WTC11 (cell line): Measurements from ENCODE around the gene PLEKHA6.

Experiments used
- ATF2 ChIP-seq: sonication (generic); formaldehyde crosslinking; IDR thresholded peaks from 2 replicates; pipeline ENCODE4 v1.8.1; 2022; ENCODE audit warnings: low read depth, missing genetic modification reagents, borderline replicate concordance
- ELF4 ChIP-seq: sonication (generic); formaldehyde crosslinking; IDR thresholded peaks from 2 replicates; pipeline ENCODE4 v1.8.1; 2022; ENCODE audit warnings: low read depth, mild to moderate bottlenecking, moderate library complexity, missing genetic modification reagents
- JUN ChIP-seq: sonication (generic); formaldehyde crosslinking; IDR thresholded peaks from 2 replicates; pipeline ENCODE4 v1.8.0; 2023; ENCODE audit warnings: mild to moderate bottlenecking, missing genetic modification reagents
- NR2C2 ChIP-seq: sonication (generic); formaldehyde crosslinking; IDR thresholded peaks from 2 replicates; pipeline ENCODE4 v1.8.0; 2022; ENCODE audit warnings: mild to moderate bottlenecking, missing genetic modification reagents
- OVOL2 ChIP-seq: fragments of 250-450 bp; sonication (Bioruptor Pico); IDR thresholded peaks from 2 replicates; pipeline ENCODE4 v1.9.0; 2021; ENCODE audit warnings: mild to moderate bottlenecking, borderline replicate concordance
- STAT6 ChIP-seq: sonication (generic); formaldehyde crosslinking; conservative IDR thresholded peaks from 2 replicates; pipeline ENCODE4 v1.8.1; 2023; ENCODE audit warnings: mild to moderate bottlenecking, low read depth, missing genetic modification reagents, moderate library complexity
- TF ChIP-seq, protein P1 (sequence below): sonication (generic); formaldehyde crosslinking; IDR thresholded peaks from 2 replicates; pipeline ENCODE4 v1.8.0; 2022; ENCODE audit warnings: mild to moderate bottlenecking, missing genetic modification reagents
- TF ChIP-seq, protein P2 (sequence below): fragments of 200-600 bp; IDR thresholded peaks from 2 replicates; pipeline ENCODE4 v1.8.0; 2022; ENCODE audit warnings: antibody characterized with exemption

DNA sequence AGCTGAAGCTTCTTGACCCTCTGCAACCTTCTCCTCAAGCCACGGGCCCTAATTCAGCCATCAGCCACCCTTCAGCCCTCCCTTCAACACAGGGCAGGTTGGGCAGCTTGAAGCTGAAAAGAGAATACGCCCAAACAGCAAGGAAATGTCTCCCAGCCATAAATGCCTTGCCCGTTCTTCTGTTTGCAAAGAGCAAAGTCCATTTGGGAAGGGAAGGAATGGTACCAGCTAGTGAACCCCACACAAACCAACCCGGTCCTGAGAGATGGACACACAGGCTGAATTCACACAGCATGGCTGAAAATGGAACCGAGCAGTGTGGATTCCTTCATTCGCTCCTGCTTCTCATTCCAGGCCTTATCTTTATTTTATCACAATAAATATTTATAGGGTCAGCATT lies 11.5 kb downstream of the PLEKHA6 start:
- TF ChIP-seq, protein P1, sequence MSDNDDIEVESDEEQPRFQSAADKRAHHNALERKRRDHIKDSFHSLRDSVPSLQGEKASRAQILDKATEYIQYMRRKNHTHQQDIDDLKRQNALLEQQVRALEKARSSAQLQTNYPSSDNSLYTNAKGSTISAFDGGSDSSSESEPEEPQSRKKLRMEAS (CRISPR knock-in tag), result no peak
- TF ChIP-seq STAT6 (CRISPR knock-in tag) (no peak), ELF4 (no peak), ATF2 (no peak), JUN (no peak), OVOL2 (no peak), NR2C2 (no peak)
- TF ChIP-seq, protein P2, sequence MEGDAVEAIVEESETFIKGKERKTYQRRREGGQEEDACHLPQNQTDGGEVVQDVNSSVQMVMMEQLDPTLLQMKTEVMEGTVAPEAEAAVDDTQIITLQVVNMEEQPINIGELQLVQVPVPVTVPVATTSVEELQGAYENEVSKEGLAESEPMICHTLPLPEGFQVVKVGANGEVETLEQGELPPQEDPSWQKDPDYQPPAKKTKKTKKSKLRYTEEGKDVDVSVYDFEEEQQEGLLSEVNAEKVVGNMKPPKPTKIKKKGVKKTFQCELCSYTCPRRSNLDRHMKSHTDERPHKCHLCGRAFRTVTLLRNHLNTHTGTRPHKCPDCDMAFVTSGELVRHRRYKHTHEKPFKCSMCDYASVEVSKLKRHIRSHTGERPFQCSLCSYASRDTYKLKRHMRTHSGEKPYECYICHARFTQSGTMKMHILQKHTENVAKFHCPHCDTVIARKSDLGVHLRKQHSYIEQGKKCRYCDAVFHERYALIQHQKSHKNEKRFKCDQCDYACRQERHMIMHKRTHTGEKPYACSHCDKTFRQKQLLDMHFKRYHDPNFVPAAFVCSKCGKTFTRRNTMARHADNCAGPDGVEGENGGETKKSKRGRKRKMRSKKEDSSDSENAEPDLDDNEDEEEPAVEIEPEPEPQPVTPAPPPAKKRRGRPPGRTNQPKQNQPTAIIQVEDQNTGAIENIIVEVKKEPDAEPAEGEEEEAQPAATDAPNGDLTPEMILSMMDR, result no peak
